Mesodermal cell (in vitro differentiated cells): ENCODE data around the gene RIPK3.

Source experiments
- H3K27ac ChIP-seq: 2 replicates; pipeline ENCODE4 v1.7.0; 2013; ENCODE audit warnings: mild to moderate bottlenecking, low read depth, low read length, moderate library complexity; ENCODE audit not compliant: severe bottlenecking
- H3K36me3 ChIP-seq: 2 replicates; pipeline ENCODE4 v1.7.1; 2013; ENCODE audit warnings: mild to moderate bottlenecking, low read length, moderate library complexity; ENCODE audit not compliant: control insufficient read depth, insufficient read depth
- H3K4me1 ChIP-seq: one replicate; pipeline ENCODE4 v1.7.1; 2013; ENCODE audit warnings: mild to moderate bottlenecking, low read length; ENCODE audit not compliant: insufficient read depth, control insufficient read depth, poor library complexity, severe bottlenecking
- H3K4me3 ChIP-seq: 2 replicates; pipeline ENCODE4 v1.7.0; 2013; ENCODE audit warnings: low read length, control low read depth, mild to moderate bottlenecking; ENCODE audit not compliant: insufficient read depth, poor library complexity, severe bottlenecking; ENCODE audit errors: extremely low read depth
- H3K9me3 ChIP-seq: 2 replicates; pipeline ENCODE4 v1.7.1; 2013; ENCODE audit warnings: mild to moderate bottlenecking, low read length, moderate library complexity; ENCODE audit not compliant: control insufficient read depth
- WGBS, 2 experiments: methylation state at CpG; one replicate each; pipeline ENCODE4 v1.1.5; 2013; ENCODE audit warnings: missing lambda C conversion rate in 2 of 2; ENCODE audit not compliant: insufficient coverage in 2 of 2; 5-methylcytosine and 5-hydroxymethylcytosine counted together

RIPK3 gene

DNA sequence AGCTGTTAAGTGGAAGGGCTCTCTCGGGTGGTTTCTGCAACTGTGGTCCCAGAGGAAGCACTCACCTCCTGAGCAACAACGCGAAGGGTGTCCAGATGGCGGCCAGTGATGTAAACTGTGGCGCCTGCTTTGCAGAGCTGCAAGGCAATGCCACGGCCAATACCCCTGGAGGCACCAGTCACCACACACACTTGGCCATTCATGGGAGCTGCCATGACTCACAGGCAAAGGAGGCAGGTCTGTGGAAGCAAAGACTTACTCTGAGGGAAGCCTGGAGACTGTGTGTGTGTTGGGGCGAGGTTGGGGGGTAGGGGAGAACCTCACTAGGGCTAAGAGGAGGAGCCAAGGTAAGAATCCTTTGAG is 40.9 kb downstream of the RIPK3 start:
- Histone ChIP-seq H3K36me3 (peaks cover 43% of the 10 kb centered on the region), H3K4me3 (peak overlapping the region; percentile 92), H3K27ac (peak overlapping the region; percentile 47), H3K4me1 (peaks cover 16% of the 10 kb centered on the region), H3K9me3 (no peaks in the 10 kb centered on the region)
- 78% methylated on average over 6 to 7 of the region's 7 CpGs for WGBS, 2 experiments

DNA sequence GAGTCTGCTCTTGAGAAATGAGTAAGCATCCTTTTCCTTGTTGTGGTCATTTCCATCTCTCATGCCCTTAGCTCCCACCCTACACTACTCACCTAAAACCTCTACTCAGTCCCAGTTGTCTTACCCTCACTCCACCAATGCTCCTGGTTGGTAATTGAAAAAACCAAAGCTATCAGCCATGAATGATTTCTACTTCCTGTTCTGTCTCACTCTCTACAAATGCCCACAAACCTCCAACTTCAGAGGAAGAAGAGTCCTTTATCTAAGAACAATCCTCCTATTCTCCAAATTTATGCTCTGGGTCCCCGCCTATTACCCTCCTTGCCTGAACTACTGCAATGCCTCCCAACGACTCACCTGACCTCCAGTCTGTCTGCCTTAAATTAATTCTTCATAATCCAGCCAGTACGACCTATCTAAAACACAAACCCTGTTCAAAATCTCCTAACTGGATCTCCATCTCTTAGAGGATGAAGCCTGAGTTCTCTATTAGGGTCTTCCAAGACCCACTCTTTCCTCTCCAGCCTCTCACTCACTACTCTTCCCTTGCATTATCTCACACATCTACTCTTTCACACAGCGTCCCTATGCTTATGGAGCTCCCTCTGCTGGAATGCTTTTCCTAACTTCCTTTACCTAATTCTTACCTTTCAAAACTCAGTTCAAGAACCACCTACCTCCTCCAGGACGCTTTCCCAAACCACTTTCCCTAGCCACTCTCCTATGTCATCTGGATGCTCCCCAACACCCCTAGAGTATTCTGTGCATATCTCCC is 42.4 kb downstream of the RIPK3 start:
- H3K4me1 ChIP-seq = peaks cover 16% of the 10 kb centered on the region
- H3K27ac ChIP-seq = no peak overlapping the region
- WGBS, 2 experiments = 62 to 70% methylated on average over 5 of the region's 5 CpGs
- no peak overlapping the region for H3K4me3 ChIP-seq
- peaks cover 33% of the 10 kb centered on the region for H3K36me3 ChIP-seq
- no peaks in the 10 kb centered on the region for H3K9me3 ChIP-seq

DNA sequence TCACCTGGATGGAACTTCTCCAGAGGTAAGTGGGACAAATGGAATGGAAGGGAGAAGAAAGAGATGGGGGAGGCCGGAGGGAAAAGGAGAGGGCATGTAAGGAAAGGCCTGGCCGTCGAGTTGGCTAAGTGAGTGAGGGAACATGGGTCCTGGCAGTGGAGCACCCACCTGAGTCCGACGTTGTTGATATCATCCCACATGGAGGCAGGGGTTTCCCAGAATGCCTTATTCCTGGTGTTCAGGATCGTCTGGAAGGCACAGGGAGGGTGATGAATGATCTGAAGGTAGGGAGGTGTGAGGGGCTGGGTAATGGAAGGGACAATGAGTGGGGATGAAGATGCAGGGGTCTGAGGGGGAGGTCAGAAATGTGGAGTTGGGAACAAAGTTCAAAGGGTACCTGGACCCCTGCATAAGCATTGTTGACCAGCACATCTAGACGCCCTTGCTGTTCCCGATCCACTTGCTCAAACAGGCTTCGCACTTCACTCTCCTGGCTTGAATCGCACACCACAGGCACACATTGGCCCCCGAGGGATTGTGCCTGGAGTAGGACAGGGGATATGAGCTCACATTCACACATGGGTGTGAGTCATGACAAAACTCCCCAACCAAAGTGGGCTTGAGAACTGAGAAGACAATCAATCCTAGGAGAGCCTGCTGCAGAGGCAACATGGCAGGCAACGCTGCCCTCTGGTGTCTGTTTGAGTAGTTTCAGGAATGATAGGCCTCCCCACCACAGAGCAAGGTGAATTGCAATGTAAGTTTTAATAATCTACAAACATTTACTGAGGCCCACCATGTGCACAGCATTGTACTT is 43.2 kb downstream of the RIPK3 start:
- H3K36me3 ChIP-seq = peaks cover 31% of the 10 kb centered on the region
- peaks cover 16% of the 10 kb centered on the region for H3K4me1 ChIP-seq
- H3K27ac ChIP-seq = peak overlapping the region; percentile 62
- WGBS, 2 experiments = 70 to 73% methylated on average over 8 to 11 of the region's 12 CpGs
- no peak overlapping the region for H3K4me3 ChIP-seq
- no peaks in the 10 kb centered on the region for H3K9me3 ChIP-seq

DNA sequence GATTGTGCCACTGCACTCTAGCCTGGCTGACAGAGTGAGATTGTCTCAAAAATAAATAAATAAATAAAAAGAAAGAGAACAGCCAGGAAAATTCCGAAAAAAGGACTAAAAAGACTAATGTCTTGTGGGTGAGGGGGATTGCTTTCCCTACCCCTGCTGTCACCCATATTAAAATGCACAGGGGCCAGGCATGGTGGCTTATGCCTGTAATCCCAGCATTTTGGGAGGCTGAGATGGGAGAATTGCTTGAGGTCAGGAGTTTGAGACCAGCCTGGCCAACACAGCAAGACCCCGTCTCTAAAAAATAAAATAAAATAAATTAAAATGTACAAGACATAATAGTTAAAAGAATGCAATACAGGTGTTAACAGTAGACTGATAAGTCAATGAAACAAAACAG is 46.3 kb downstream of the RIPK3 start:
- Histone ChIP-seq H3K36me3 (peaks cover 49% of the 10 kb centered on the region), H3K9me3 (no peaks in the 10 kb centered on the region), H3K4me3 (no peak overlapping the region), H3K27ac (no peak overlapping the region), H3K4me1 (peaks cover 12% of the 10 kb centered on the region)
- 100% methylated on average over 1 of the region's 2 CpGs; no CpG with 5 or more reads in 1 of the 2 experiments for WGBS, 2 experiments

DNA sequence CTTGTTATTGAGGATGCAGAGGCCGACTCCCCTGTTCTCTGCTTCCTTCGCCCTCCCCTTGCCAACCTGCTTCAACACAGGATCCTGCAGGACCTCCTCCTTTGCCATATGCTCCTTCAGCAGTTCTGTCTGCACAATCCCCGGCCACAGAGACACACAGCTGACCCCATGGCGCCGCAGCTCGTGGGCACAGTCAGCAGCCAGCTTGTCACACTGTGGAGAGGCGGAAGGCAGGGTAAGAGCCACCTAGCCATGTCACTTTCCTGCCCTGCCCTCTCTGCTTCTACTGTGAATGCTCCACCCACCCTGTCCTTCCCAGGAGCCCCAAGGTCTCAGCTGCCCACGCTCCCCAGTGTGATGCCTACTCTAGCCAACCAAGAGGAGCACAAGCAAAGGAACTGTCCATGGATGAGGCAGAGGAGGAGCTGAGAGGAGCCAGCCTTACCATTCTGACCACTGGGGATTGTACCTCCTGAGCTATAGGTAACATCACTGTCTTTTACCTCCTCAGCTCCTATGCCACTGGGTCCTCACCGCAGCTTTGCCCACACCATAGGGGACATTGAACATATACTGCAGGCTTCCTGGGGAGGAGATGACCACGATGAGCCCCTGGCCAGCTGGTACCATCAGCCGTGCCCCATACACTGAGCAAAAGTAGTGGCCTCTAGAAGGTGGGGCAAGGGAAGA is 47.5 kb downstream of the RIPK3 start:
- no peak overlapping the region for H3K27ac ChIP-seq
- H3K36me3 ChIP-seq = peaks cover 49% of the 10 kb centered on the region
- no peaks in the 10 kb centered on the region for H3K9me3 ChIP-seq
- WGBS, 2 experiments = 92 to 94% methylated on average over 5 to 7 of the region's 11 CpGs
- H3K4me1 ChIP-seq = peaks cover 9% of the 10 kb centered on the region
- H3K4me3 ChIP-seq = no peak overlapping the region

DNA sequence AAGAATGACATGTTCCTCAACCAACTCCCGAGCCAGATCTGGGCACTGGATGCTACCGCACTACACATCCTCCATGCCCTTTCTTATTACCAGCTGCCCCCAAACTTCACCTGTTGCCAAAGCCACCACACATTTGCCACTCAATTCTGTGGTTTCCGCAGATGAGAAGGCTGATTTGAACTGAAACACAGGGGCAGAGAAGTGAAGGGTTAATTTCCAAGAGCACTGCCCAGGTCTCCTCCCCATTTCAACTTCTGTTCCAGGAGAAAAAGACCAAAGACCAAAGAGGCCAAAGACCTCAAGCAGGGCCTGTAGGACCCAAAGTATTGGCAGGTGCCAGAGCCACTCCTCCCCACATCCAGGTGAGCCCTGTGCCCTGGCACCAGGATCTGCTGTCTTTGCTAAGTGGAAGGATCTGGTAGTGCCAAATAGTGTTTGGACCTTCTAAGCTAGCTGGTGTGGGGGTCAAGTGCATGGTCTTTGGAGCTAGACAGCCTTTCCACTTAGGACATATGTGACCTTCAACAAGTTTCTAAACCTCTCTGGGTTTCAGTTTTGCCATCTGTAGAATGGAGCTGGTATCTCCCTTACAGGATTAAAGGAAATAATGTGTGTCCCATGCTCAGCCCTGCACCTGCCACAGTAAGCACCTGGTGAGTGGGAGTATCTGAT is 48.2 kb downstream of the RIPK3 start:
- peaks cover 3% of the 10 kb centered on the region for H3K4me1 ChIP-seq
- H3K36me3 ChIP-seq = peaks cover 49% of the 10 kb centered on the region
- H3K27ac ChIP-seq = no peak overlapping the region
- no peak overlapping the region for H3K4me3 ChIP-seq
- no peaks in the 10 kb centered on the region for H3K9me3 ChIP-seq
- WGBS, 2 experiments = 83% methylated on average over 2 of the region's 3 CpGs; no CpG with 5 or more reads in 1 of the 2 experiments

DNA sequence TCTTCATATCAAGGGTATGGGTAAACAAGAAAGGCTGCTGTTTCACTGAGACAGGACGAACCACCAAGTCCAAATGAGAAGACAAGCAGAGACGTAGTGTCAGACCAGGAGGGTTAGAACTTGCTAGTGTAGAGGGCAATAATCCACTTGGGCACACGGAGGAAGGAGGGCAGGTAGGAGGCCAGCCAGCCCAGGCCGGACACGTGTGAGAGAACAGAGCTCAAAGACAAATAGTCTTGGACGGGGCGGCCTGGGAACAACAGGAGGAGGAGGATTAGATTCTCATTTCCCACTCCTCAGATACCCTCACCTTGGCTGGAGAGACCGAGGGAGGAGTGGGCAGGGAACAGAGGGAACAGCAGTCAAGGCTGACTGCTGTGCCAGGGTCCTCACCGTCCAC is 49.0 kb downstream of the RIPK3 start:
- WGBS, 2 experiments = 92 to 94% methylated on average over 6 of the region's 9 CpGs
- Histone ChIP-seq H3K27ac (no peak overlapping the region), H3K36me3 (peaks cover 44% of the 10 kb centered on the region), H3K4me3 (no peak overlapping the region), H3K9me3 (no peaks in the 10 kb centered on the region), H3K4me1 (no peaks in the 10 kb centered on the region)

DNA sequence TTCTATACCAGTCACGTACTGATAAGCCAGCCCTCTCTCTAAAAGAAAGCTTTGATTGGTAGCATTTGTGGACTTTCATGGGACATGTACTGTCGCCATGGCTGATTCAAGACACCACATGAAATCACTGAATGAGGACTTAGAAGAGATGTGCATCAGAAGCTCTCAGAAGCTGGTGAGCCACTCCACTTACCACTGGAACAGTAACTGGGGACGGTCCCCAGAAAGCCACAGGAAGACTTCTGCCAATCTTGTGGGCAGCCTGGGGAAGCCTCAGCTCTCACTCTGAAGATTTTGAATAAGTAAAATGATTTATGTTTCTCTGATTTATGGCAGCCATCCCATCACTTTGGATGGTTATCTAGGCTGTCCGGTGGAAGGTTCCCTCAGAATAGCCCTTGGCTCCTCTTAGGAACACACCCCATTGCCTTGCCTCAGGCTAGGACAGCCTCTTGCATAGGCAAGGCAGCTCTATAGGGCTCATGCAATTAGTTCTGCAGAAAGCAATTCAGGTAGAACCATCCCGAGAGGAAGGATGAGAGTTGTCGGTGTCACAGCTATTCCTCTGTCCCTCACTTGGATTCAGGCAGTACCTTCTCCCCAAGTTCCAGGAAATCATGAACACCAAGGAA is 50.0 kb downstream of the RIPK3 start:
- H3K36me3 ChIP-seq = peaks cover 39% of the 10 kb centered on the region
- no peak overlapping the region for H3K4me3 ChIP-seq
- WGBS, 2 experiments = 87 to 98% methylated on average over 3 to 5 of the region's 6 CpGs
- H3K4me1 ChIP-seq = no peaks in the 10 kb centered on the region
- no peak overlapping the region for H3K27ac ChIP-seq
- no peaks in the 10 kb centered on the region for H3K9me3 ChIP-seq

DNA sequence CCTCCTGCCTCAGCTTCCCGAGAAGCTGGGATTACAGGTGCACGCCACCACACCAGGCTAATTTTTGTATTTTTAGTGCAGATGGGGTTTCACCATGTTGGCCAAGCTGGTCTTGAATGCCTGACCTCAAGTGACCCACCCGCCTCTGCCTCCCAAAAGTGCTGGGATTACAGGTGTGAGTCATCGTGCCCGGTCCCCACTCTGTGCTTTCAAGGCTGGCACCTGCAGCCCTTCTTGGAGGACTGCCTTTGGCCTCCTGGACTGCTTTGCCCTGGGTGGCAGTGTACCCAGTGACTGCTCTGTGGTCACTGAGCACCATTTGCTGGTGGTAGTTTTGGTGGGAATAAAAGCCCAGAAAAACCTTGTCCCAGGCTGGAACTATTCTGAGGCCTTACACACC is 52.8 kb downstream of the RIPK3 start:
- no peak overlapping the region for H3K27ac ChIP-seq
- 92 to 95% methylated on average over 5 of the region's 5 CpGs for WGBS, 2 experiments
- H3K9me3 ChIP-seq = no peaks in the 10 kb centered on the region

More for the DNA sequence above, 52.8 kb downstream of the RIPK3 start:
- H3K36me3 ChIP-seq = peaks cover 27% of the 10 kb centered on the region
- H3K4me1 ChIP-seq = no peaks in the 10 kb centered on the region
- no peak overlapping the region for H3K4me3 ChIP-seq
